ENCODE data around the gene COPG1. TPM values are rescaled to one million over a fixed set of nuclear protein-coding genes. Genes with fewer than 3 reads are reported as not detected.
A peak's percentile ranks its signal among the peaks of the same experiment; 100 is the strongest.

COPG1 gene
- total and polyA plus RNA-seq, 9 of the 15 experiments (the other 6 are each of a cell fraction or from before 2014, with no cell fraction given): 40.3 to 105 (median 62.4) TPM

DNA sequence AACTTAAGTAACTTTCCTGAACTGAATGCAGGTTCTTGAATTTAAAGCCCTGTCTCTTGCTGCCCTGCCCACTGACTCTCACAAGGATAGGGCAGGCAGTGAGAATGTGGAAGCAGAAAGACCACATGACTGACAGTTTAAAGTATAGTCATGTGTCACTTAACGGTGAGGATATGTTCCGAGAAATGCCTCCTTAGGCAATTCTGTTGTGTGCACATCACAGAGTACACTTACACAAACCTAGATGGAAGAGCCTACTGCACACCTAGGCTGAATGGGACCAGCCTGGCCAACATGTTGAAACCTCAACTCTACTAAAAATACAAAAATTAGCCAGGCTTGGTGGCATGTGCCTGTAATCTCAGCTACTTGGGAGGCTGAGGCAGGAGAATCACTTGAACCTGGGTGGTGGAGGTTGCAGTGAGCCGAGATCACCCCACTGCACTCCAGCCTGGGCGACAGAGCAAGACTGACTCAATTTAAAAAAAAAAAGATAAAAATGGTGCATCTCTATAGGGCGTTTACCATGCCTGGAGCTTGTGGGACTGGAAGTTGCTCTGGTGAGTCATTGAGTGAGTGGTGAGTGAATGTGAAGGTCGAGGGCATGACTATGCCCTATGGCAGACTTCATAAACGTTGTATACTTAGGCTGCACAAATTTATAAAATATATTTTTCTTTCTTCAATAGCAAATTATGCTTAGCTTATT, 18.9 kb upstream of the COPG1 start (continued):
- TF ChIP-seq TFAM (CRISPR knock-in tag; conservative IDR thresholded peaks at IDR 0.05) (no peak), ZNF766 (CRISPR knock-in tag; conservative IDR thresholded peaks at IDR 0.05) (0 out of 2 replicates have a peak, but pooled peaks have one; percentile 25), SMAD2 (IDR thresholded peaks at IDR 0.05; ENCODE audit: low read depth, low read length) (no peak), NUFIP1 (IDR thresholded peaks at IDR 0.05; ENCODE audit: partially characterized antibody) (no peak), ZNF583 (CRISPR knock-in tag; IDR thresholded peaks at IDR 0.05) (no peak), ZBTB7A (IDR thresholded peaks at IDR 0.05; ENCODE audit: borderline replicate concordance, control insufficient read depth, low read depth, low read length) (no peak), MAFK (IDR thresholded peaks at IDR 0.05; ENCODE audit: low read length) (no peak), ZBTB1 (CRISPR knock-in tag; IDR thresholded peaks at IDR 0.05; ENCODE audit: borderline replicate concordance, low read depth) (no peak), ZNF431 (CRISPR knock-in tag; IDR thresholded peaks at IDR 0.05) (no peak)
- TF ChIP-seq, protein P1, sequence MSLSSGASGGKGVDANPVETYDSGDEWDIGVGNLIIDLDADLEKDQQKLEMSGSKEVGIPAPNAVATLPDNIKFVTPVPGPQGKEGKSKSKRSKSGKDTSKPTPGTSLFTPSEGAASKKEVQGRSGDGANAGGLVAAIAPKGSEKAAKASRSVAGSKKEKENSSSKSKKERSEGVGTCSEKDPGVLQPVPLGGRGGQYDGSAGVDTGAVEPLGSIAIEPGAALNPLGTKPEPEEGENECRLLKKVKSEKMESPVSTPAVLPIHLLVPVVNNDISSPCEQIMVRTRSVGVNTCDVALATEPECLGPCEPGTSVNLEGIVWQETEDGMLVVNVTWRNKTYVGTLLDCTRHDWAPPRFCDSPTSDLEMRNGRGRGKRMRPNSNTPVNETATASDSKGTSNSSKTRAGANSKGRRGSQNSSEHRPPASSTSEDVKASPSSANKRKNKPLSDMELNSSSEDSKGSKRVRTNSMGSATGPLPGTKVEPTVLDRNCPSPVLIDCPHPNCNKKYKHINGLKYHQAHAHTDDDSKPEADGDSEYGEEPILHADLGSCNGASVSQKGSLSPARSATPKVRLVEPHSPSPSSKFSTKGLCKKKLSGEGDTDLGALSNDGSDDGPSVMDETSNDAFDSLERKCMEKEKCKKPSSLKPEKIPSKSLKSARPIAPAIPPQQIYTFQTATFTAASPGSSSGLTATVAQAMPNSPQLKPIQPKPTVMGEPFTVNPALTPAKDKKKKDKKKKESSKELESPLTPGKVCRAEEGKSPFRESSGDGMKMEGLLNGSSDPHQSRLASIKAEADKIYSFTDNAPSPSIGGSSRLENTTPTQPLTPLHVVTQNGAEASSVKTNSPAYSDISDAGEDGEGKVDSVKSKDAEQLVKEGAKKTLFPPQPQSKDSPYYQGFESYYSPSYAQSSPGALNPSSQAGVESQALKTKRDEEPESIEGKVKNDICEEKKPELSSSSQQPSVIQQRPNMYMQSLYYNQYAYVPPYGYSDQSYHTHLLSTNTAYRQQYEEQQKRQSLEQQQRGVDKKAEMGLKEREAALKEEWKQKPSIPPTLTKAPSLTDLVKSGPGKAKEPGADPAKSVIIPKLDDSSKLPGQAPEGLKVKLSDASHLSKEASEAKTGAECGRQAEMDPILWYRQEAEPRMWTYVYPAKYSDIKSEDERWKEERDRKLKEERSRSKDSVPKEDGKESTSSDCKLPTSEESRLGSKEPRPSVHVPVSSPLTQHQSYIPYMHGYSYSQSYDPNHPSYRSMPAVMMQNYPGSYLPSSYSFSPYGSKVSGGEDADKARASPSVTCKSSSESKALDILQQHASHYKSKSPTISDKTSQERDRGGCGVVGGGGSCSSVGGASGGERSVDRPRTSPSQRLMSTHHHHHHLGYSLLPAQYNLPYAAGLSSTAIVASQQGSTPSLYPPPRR (CRISPR knock-in tag; IDR thresholded peaks at IDR 0.05; ENCODE audit: borderline replicate concordance): no peak
- TF ChIP-seq, protein P2, sequence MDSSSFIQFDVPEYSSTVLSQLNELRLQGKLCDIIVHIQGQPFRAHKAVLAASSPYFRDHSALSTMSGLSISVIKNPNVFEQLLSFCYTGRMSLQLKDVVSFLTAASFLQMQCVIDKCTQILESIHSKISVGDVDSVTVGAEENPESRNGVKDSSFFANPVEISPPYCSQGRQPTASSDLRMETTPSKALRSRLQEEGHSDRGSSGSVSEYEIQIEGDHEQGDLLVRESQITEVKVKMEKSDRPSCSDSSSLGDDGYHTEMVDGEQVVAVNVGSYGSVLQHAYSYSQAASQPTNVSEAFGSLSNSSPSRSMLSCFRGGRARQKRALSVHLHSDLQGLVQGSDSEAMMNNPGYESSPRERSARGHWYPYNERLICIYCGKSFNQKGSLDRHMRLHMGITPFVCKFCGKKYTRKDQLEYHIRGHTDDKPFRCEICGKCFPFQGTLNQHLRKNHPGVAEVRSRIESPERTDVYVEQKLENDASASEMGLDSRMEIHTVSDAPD (CRISPR knock-in tag; IDR thresholded peaks at IDR 0.05): no peak
- TF ChIP-seq, protein P3, sequence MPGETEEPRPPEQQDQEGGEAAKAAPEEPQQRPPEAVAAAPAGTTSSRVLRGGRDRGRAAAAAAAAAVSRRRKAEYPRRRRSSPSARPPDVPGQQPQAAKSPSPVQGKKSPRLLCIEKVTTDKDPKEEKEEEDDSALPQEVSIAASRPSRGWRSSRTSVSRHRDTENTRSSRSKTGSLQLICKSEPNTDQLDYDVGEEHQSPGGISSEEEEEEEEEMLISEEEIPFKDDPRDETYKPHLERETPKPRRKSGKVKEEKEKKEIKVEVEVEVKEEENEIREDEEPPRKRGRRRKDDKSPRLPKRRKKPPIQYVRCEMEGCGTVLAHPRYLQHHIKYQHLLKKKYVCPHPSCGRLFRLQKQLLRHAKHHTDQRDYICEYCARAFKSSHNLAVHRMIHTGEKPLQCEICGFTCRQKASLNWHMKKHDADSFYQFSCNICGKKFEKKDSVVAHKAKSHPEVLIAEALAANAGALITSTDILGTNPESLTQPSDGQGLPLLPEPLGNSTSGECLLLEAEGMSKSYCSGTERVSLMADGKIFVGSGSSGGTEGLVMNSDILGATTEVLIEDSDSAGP (CRISPR knock-in tag; IDR thresholded peaks at IDR 0.05): no peak
- TF ChIP-seq, protein P4, sequence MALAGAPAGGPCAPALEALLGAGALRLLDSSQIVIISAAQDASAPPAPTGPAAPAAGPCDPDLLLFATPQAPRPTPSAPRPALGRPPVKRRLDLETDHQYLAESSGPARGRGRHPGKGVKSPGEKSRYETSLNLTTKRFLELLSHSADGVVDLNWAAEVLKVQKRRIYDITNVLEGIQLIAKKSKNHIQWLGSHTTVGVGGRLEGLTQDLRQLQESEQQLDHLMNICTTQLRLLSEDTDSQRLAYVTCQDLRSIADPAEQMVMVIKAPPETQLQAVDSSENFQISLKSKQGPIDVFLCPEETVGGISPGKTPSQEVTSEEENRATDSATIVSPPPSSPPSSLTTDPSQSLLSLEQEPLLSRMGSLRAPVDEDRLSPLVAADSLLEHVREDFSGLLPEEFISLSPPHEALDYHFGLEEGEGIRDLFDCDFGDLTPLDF (CRISPR knock-in tag; IDR thresholded peaks at IDR 0.05): no peak
- TF ChIP-seq, protein P5, sequence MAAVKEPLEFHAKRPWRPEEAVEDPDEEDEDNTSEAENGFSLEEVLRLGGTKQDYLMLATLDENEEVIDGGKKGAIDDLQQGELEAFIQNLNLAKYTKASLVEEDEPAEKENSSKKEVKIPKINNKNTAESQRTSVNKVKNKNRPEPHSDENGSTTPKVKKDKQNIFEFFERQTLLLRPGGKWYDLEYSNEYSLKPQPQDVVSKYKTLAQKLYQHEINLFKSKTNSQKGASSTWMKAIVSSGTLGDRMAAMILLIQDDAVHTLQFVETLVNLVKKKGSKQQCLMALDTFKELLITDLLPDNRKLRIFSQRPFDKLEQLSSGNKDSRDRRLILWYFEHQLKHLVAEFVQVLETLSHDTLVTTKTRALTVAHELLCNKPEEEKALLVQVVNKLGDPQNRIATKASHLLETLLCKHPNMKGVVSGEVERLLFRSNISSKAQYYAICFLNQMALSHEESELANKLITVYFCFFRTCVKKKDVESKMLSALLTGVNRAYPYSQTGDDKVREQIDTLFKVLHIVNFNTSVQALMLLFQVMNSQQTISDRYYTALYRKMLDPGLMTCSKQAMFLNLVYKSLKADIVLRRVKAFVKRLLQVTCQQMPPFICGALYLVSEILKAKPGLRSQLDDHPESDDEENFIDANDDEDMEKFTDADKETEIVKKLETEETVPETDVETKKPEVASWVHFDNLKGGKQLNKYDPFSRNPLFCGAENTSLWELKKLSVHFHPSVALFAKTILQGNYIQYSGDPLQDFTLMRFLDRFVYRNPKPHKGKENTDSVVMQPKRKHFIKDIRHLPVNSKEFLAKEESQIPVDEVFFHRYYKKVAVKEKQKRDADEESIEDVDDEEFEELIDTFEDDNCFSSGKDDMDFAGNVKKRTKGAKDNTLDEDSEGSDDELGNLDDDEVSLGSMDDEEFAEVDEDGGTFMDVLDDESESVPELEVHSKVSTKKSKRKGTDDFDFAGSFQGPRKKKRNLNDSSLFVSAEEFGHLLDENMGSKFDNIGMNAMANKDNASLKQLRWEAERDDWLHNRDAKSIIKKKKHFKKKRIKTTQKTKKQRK (IDR thresholded peaks at IDR 0.05; ENCODE audit: borderline replicate concordance, low read depth, low read length): no peak

Data from K562 (cell line).